Measurements from ENCODE around the gene GNB1L. TPM values are rescaled to one million over a fixed set of nuclear protein-coding genes. Genes with fewer than 3 reads are reported as not detected.

The GNB1L gene
- total and polyA plus RNA-seq, 9 of the 15 experiments (the other 6 are each of a cell fraction or from before 2014, with no cell fraction given), result 0.56 to 50.5 (median 10.2) TPM

GRCh38 chr22:19766511-19767426 lies 87.9 kb downstream of the GNB1L start (continued):
- TF ChIP-seq NEUROD1 (IDR thresholded peaks at IDR 0.05; ENCODE audit: borderline replicate concordance, low read depth, low read length, partially characterized antibody), result no peak
- TF ChIP-seq VEZF1 (CRISPR knock-in tag; IDR thresholded peaks at IDR 0.05), result no peak; the same call in 1 of the 2 replicates
- no peak for TF ChIP-seq KLF16 (IDR thresholded peaks at IDR 0.05)
- no peak for TF ChIP-seq IRF1 (CRISPR knock-in tag; IDR thresholded peaks at IDR 0.05; ENCODE audit: borderline replicate concordance)
- no peak for TF ChIP-seq GABPB1 (CRISPR knock-in tag; IDR thresholded peaks at IDR 0.05)
- TF ChIP-seq PATZ1 (CRISPR knock-in tag; IDR thresholded peaks at IDR 0.05; ENCODE audit: borderline replicate concordance), result no peak
- no peak for TF ChIP-seq ZNF311 (CRISPR knock-in tag; IDR thresholded peaks at IDR 0.05)
- TF ChIP-seq NCOA4 (IDR thresholded peaks at IDR 0.05; ENCODE audit: partially characterized antibody), result no peak
- TF ChIP-seq TAF7 (tag; IDR thresholded peaks at IDR 0.05), result no peak
- TF ChIP-seq ZNF124 (CRISPR knock-in tag; IDR thresholded peaks at IDR 0.05), result no peak
- peak; percentile 55; the same call in 1 of the 2 replicates for TF ChIP-seq REST (IDR thresholded peaks at IDR 0.05; ENCODE audit: borderline replicate concordance)
- no peak; the same call in 1 of the 2 replicates for TF ChIP-seq REST (CRISPR knock-in tag; IDR thresholded peaks at IDR 0.05; ENCODE audit: low read depth)
- no peak for TF ChIP-seq ZNF263 (CRISPR knock-in tag; IDR thresholded peaks at IDR 0.05; ENCODE audit: borderline replicate concordance)
- no peak for TF ChIP-seq CC2D1A (IDR thresholded peaks at IDR 0.05)
